GM23248 (cell line): ENCODE results near the gene DENND1A.

Source experiments
- EZH2 ChIP-seq: fragments of 200-600 bp; sonication (generic); IDR thresholded peaks from 2 replicates; pipeline ENCODE4 v1.6.1; 2018; ENCODE audit warnings: antibody characterized with exemption, mild to moderate bottlenecking; ENCODE audit not compliant: insufficient read depth, poor library complexity, severe bottlenecking
- EZH2phosphoT487 ChIP-seq: fragments of 200-600 bp; sonication (generic); IDR thresholded peaks from 2 replicates; pipeline ENCODE4 v1.6.1; 2018; ENCODE audit warnings: antibody characterized with exemption, moderate library complexity, mild to moderate bottlenecking, low read depth; ENCODE audit not compliant: insufficient read depth

DNA sequence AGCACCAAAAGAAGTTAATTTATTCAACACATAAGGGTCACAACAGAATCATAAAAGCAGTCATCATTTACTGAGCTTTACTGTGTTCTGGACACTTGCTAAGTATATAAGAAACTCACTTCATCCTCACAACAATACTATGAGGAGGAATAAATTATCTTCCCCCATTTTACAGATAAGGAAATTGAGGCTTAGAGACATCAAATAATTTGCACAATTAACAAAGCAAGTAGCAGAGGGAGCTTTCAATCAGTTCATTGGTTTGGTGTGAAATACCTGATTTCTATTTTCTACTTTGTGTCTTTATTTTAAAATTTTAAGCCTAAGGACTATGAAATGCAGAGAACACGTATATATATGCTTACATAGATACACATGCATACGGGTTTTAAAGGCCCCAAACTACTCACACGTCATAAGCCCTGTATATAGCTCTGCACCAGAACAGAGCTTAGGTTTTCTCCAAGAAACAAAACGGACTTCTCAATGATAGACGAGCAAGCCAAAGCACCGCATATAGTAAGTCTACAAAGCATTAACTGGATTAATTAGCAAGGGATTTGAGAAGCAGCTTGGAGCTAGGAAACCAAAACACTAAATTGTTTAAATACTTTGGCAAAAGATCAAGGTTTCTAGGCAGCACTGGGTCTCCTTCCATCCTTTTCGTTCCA lies 95.6 kb downstream of the DENND1A start:
- TF ChIP-seq EZH2phosphoT487 = no peak
- TF ChIP-seq EZH2 = no peak
